T47D (cell line): ENCODE measurements around the gene ASCL3.
"Not testable (repeated sequence)": the region's sequence is repeated elsewhere in the genome, so short reads cannot be mapped to it uniquely, and the experiment has no call there.

Experiments used
- DNase-seq, 2 experiments: peaks; one replicate each; pipeline versions ENCODE4 v3.0.0 to v3.0.0-alpha.2; 2011 to 2012; ENCODE audit warnings: low read depth in 1 of 2, low spot score in 1 of 2
- JUND ChIP-seq: IDR thresholded peaks from 2 replicates; pipeline ENCODE4 v1.6.1; 2012; ENCODE audit warnings: low read depth
- in situ Hi-C: cut with HindIII; loops from 2 replicates; pipeline ENCODE4 v1.10.0; 2016; ENCODE audit warnings: low sequenced_read_pairs, low pct_unique_long_range_greater_than_20kb

Gene ASCL3

GRCh38 chr11:8942518-8943066, at the start of gene ASCL3:
Gene ASCL3, minus strand, starts transcription at chr11:8943016. Its CDS starts 4,855 bp downstream, at chr11:8938161.
- DNase-seq, result no peak
- in situ Hi-C loops, result no loop called here
- TF ChIP-seq JUND, result no peak

GRCh38 chr11:8989453-8989852, 46.6 kb upstream of the ASCL3 start:
- TF ChIP-seq JUND, result no peak
- in situ Hi-C loops, result no loop called here
- DNase-seq, result no peak

- DNase-seq, result no peak
- in situ Hi-C loops, result no loop called here
- no peak for TF ChIP-seq JUND
Measured at GRCh38 chr11:8988329-8989234, 45.8 kb upstream of the ASCL3 start.

GRCh38 chr11:8987446-8987845, 44.6 kb upstream of the ASCL3 start:
- in situ Hi-C loops, result no loop called here
- TF ChIP-seq JUND, result no peak
- DNase-seq, result no peak

GRCh38 chr11:8986772-8987171, 44.0 kb upstream of the ASCL3 start:
- DNase-seq, in situ Hi-C loops: not testable (repeated sequence)

GRCh38 chr11:8985462-8985861, 42.6 kb upstream of the ASCL3 start:
- no peak for DNase-seq
- in situ Hi-C loops, result no loop called here
- no peak for TF ChIP-seq JUND

GRCh38 chr11:8983552-8983951, 40.7 kb upstream of the ASCL3 start:
- DNase-seq, result no peak
- in situ Hi-C loops, result no loop called here
- TF ChIP-seq JUND, result no peak

GRCh38 chr11:8980485-8980884, 37.7 kb upstream of the ASCL3 start:
- TF ChIP-seq JUND, result no peak
- DNase-seq, result no peak
- in situ Hi-C loops, result no loop called here

GRCh38 chr11:8979365-8979764, 36.5 kb upstream of the ASCL3 start:
- in situ Hi-C loops, DNase-seq: not testable (repeated sequence)

GRCh38 chr11:8973121-8973520, 30.3 kb upstream of the ASCL3 start:
- no peak for DNase-seq
- no peak for TF ChIP-seq JUND
- in situ Hi-C loops, result no loop called here

- TF ChIP-seq JUND, result no peak
- DNase-seq, result no peak
- in situ Hi-C loops, result no loop called here
Measured at GRCh38 chr11:8971924-8972316, 29.1 kb upstream of the ASCL3 start.

- in situ Hi-C loops, result no loop called here
- no peak for DNase-seq
- TF ChIP-seq JUND, result no peak
Measured at GRCh38 chr11:8971196-8971923, 28.5 kb upstream of the ASCL3 start.

- in situ Hi-C loops, result no loop called here
- DNase-seq, result no peak
- TF ChIP-seq JUND, result no peak
Measured at GRCh38 chr11:8967184-8967583, 24.4 kb upstream of the ASCL3 start.
